IPS-20b (cell line): ENCODE measurements around the gene RALGDS.

Experiments
- H3K27ac ChIP-seq: one replicate; pipeline ENCODE4 v1.5.1; 2013; ENCODE audit warnings: low read length
- H3K27me3 ChIP-seq: 2 replicates; pipeline ENCODE4 v1.6.1; 2013; ENCODE audit warnings: mild to moderate bottlenecking, low read length, inconsistent platforms; ENCODE audit not compliant: insufficient read depth
- H3K36me3 ChIP-seq: 2 replicates; pipeline ENCODE4 v1.6.1; 2013; ENCODE audit warnings: low read depth, mild to moderate bottlenecking, inconsistent platforms, low read length, moderate library complexity; ENCODE audit not compliant: insufficient read depth
- H3K4me1 ChIP-seq: 2 replicates; pipeline ENCODE4 v1.6.1; 2013; ENCODE audit warnings: mild to moderate bottlenecking, control low read depth, inconsistent platforms, low read length, moderate library complexity; ENCODE audit not compliant: insufficient read depth
- H3K4me3 ChIP-seq: 2 replicates; pipeline ENCODE4 v1.5.1; 2013; ENCODE audit warnings: mild to moderate bottlenecking, low read length, inconsistent platforms
- H3K9ac ChIP-seq: 2 replicates; pipeline ENCODE4 v1.6.1; 2013; ENCODE audit warnings: low read depth, mild to moderate bottlenecking, inconsistent platforms, low read length, moderate library complexity
- H3K9me3 ChIP-seq: 2 replicates; pipeline ENCODE4 v1.6.1; 2013; ENCODE audit warnings: mild to moderate bottlenecking, low read depth, low read length, inconsistent platforms; ENCODE audit not compliant: insufficient read depth

RALGDS gene

DNA sequence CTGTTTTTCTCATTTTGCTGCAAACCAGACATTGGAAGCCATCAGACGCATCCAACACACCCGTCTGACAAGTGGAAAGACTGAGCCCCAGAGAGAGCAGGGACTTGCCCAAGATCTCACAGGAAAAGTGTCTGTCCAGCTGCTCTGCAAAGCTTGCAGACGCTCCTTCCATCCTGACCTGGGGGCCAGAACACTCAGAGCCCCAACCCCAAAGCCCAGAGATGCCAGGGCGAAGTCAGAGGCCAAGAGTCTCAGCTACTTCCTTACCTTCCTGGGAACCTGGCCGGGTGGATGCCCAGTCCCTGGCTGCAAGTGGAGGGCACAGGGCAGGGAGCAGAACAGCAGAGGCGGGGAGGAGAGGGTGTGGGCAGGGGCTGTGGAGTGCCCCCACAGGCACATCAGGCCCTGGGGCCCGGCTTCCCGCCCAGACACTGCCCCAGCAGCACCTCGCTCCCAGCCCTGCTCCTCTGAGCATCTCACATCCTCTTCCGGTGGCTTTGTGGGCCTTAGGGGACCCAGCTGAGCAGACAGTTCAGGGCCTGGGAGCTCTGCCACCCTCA lies 9.7 kb upstream of the RALGDS start:
- Histone ChIP-seq H3K4me3 (no peak overlapping the region), H3K36me3 (no peaks in the 10 kb centered on the region; the same call in 1 of the 2 replicates), H3K9me3 (no peaks in the 10 kb centered on the region), H3K9ac (no peak overlapping the region), H3K27ac (no peak overlapping the region), H3K4me1 (peaks cover 6% of the 10 kb centered on the region), H3K27me3 (no peaks in the 10 kb centered on the region; the same call in 1 of the 2 replicates)

DNA sequence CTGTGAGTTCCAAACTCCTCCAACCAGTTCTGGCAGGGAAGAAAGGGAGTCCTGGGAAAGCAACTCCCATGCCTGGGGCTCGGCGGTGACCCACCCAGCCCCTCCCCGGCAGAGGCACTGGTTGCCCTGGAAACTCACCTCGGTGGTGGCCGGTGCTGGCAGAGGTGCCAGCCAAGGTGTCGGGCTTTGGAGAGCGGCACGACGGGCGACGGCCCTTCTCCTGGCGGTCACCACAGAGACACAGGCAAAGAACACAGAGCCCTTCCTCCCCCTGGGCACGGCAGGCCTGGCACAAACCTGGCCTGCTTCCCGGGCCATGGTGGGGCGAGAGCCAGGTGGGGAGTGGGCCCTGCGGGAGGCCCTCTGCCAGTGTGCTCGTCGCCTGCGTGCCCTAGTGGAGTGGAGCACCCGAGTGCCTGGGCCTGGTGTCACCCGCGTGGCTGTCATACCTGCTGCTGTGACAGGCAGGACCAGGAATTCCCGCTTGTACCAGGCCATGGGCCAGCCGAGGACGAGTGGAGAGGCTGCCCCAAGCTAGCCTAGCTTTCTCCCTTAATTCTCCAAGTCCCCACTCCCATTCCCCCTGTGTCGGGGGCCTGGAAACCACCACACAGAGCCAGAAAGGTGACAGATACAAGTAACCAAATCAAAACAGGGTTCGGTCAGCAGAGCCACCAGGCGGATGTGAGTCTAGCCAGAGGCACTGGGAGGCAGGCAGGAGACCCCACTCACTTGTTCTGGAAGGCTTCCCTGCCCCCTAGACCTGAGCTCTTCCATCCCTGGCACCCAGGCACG lies 8.2 kb upstream of the RALGDS start:
- peaks cover 6% of the 10 kb centered on the region for H3K4me1 ChIP-seq
- no peak overlapping the region for H3K27ac ChIP-seq
- H3K36me3 ChIP-seq: no peaks in the 10 kb centered on the region; the same call in 1 of the 2 replicates

DNA sequence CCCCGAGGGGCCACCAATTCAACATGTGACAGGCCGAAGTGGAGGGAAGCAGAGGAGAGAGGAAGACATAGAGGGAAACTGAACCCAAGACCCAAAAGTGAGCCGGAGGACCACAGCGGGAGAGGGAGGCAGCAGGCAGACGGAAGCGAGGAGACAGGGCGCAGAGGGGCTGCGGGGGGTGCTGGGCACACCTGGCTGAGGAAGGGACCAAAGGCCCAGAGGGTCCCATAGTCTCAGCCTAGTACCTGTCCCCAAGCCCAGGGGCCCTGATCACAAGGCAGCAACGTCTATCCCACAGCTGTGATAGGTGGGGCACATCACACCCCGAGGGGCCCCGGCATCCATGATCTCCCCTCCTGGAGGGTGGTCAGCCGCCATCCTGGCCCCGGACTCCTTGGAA lies 7.1 kb upstream of the RALGDS start:
- Histone ChIP-seq H3K36me3 (no peaks in the 10 kb centered on the region; the same call in 1 of the 2 replicates), H3K27me3 (peaks cover 17% of the 10 kb centered on the region), H3K27ac (no peak overlapping the region), H3K4me1 (0 out of 2 replicates have a peak, but pooled peaks cover 3% of the 10 kb centered on the region), H3K9me3 (no peaks in the 10 kb centered on the region), H3K9ac (no peak overlapping the region), H3K4me3 (no peak overlapping the region)

More for the DNA sequence above, 8.2 kb upstream of the RALGDS start:
- H3K9ac ChIP-seq: no peak overlapping the region
- H3K9me3 ChIP-seq: no peaks in the 10 kb centered on the region
- H3K4me3 ChIP-seq: no peak overlapping the region
- peaks cover 11% of the 10 kb centered on the region for H3K27me3 ChIP-seq

DNA sequence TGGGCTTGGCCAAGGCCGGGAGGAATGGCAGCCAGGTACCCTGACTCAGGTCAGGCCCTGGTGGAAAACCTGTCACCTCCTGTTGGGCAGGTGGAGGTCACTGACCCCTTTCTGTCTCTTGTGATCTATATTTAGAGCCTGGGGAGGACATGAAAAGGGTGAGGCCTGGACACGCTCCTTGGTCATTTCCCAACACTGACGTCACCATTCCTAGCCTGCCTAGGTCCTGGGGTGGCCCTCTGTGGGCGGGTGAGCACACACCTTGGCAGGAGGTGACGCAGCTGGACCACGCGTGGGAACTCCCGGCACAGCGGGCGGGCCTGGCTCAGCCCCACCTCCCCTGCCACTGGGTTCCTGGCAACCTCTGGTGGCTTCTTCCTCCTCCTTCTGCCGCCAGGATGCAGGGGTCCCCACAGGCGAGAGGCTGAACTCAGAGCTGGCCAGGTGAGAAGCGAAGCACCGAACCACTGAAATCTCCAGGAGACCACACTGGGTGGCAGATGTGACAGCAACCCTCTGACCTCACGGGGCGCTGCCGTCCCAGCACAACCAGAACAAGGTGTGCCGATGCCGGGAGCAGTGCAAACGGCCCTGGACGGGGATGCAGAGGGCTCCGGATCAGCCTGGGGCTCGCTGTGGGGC lies 6.4 kb upstream of the RALGDS start:
- no peak overlapping the region for H3K9ac ChIP-seq
- H3K9me3 ChIP-seq: no peaks in the 10 kb centered on the region
- H3K36me3 ChIP-seq: no peaks in the 10 kb centered on the region; the same call in 1 of the 2 replicates
- H3K27ac ChIP-seq: no peak overlapping the region
- H3K27me3 ChIP-seq: peaks cover 24% of the 10 kb centered on the region
- no peaks in the 10 kb centered on the region for H3K4me1 ChIP-seq
- H3K4me3 ChIP-seq: no peak overlapping the region

GRCh38 chr9:133126697-133127339 lies 5.8 kb upstream of the RALGDS start:
- H3K9ac ChIP-seq: no peak overlapping the region
- H3K4me1 ChIP-seq: no peaks in the 10 kb centered on the region
- H3K9me3 ChIP-seq: no peaks in the 10 kb centered on the region
- H3K27me3 ChIP-seq: peaks cover 30% of the 10 kb centered on the region
- H3K4me3 ChIP-seq: no peak overlapping the region
- H3K36me3 ChIP-seq: no peaks in the 10 kb centered on the region
- no peak overlapping the region for H3K27ac ChIP-seq

DNA sequence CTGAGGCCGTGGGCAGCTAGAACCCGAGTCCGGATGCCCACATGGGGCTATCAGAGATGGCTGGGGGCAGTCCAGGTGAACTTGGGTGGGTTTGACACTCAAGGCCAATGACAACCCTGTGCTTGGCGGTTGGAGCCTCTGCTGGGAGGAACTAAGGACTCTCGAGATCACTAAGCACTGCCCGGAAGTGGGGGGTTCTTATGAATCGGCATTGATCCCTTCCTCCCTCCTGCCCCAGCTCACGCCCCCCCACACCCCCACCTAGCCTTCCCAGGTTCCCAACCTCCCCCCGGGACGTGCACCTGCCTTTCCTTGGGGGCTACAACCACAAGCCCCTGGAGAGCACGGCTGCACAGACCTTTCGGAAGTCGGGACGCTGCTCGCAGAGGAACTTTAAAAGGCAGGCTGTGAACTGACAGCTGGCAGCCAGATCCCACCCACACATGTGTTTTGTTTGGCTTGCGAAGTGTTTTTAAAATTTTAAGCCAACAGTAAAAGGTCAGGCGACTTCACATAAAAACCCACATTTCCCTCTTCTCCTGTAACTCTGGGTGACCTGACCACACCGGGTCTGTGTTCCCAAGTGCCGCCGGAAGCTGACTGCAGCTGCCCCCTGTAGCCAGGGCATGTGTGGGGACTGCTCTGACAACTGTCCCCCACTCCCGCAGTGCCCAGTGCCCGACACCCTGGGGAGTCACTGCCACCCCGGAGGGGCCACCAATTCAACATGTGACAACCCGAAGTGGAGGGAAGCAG lies 5.1 kb upstream of the RALGDS start:
- Histone ChIP-seq H3K4me3 (no peak overlapping the region), H3K4me1 (no peaks in the 10 kb centered on the region), H3K36me3 (no peaks in the 10 kb centered on the region), H3K27me3 (peaks cover 34% of the 10 kb centered on the region), H3K9me3 (no peaks in the 10 kb centered on the region), H3K27ac (no peak overlapping the region), H3K9ac (no peak overlapping the region)

GRCh38 chr9:133124907-133125275 lies 3.9 kb upstream of the RALGDS start:
- Histone ChIP-seq H3K27me3 (peaks cover 43% of the 10 kb centered on the region), H3K36me3 (no peaks in the 10 kb centered on the region), H3K4me1 (peaks cover 2% of the 10 kb centered on the region; the same call in 1 of the 2 replicates), H3K9ac (no peak overlapping the region), H3K27ac (no peak overlapping the region), H3K4me3 (no peak overlapping the region), H3K9me3 (no peaks in the 10 kb centered on the region)

- H3K27me3 ChIP-seq: peaks cover 48% of the 10 kb centered on the region
- no peak overlapping the region for H3K27ac ChIP-seq
- H3K36me3 ChIP-seq: no peaks in the 10 kb centered on the region
- H3K9me3 ChIP-seq: no peaks in the 10 kb centered on the region
- no peak overlapping the region for H3K4me3 ChIP-seq
- no peak overlapping the region for H3K9ac ChIP-seq
- H3K4me1 ChIP-seq: peaks cover 6% of the 10 kb centered on the region; the same call in 1 of the 2 replicates
These were observed 3.3 kb upstream of the RALGDS start for GRCh38 chr9:133124123-133124906.

- Histone ChIP-seq H3K4me1 (peaks cover 9% of the 10 kb centered on the region; the same call in 1 of the 2 replicates), H3K4me3 (no peak overlapping the region), H3K9me3 (no peaks in the 10 kb centered on the region), H3K36me3 (no peaks in the 10 kb centered on the region), H3K27ac (no peak overlapping the region), H3K9ac (no peak overlapping the region), H3K27me3 (peaks cover 61% of the 10 kb centered on the region)
These were observed 2.0 kb upstream of the RALGDS start for GRCh38 chr9:133122935-133123611.

- no peaks in the 10 kb centered on the region for H3K9me3 ChIP-seq
- peaks cover 9% of the 10 kb centered on the region; the same call in 1 of the 2 replicates for H3K4me1 ChIP-seq
- no peaks in the 10 kb centered on the region for H3K36me3 ChIP-seq
- no peak overlapping the region for H3K9ac ChIP-seq
- no peak overlapping the region for H3K27ac ChIP-seq
- H3K4me3 ChIP-seq: no peak overlapping the region
- H3K27me3 ChIP-seq: peaks cover 66% of the 10 kb centered on the region
These were observed 1.5 kb upstream of the RALGDS start for GRCh38 chr9:133122605-133122934.
